ENCODE results near the gene TESMIN. TPM values are rescaled to one million over a fixed set of nuclear protein-coding genes. Genes with fewer than 3 reads are reported as not detected.

TESMIN gene
- total RNA-seq, 6 donors from 2014 or later = 0.76 to 7.3 (median 1.8) TPM

DNA sequence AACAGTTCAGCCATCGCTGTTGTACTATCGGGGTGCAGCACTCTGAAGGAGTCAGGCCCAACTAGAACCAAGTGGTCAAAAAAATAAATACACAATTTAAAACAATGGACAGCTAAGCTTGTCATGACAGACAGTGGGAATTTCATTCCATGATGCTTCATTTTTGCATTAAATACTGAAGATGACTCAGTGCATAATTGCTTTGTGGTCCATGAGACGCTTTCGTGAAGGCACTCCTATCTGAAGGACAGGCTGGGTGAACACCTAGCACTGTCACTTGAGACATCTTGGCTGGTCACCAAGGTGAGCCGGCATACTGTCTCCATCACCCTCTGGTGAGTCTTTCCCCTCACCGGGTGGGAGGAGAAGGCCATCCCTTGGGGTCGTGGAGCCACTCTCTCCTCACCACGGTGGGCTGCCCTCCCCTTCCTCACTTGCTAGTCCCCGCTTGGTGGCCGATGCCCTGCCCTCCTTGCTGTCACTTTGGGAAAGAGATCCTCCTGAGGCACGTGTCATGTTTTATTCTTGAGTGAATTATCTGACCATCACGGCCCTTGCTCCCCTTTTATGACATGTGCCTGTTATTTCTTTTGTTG, 4.9 kb upstream of the TESMIN start:
- ATAC-seq (ENCODE audit: low FRiP score in 2 of 2) (no peak), DNase-seq (no peak)
- Histone ChIP-seq H3K27ac (no peak overlapping the region), H3K36me3 (peaks cover 32 to 66% (median 52%) of the 10 kb centered on the region in 4 donors), H3K4me3 (no peak overlapping the region), H3K27me3 (no peaks in the 10 kb centered on the region), H3K4me1 (peaks cover 6 to 9% (median 7%) of the 10 kb centered on the region in 4 donors), H3K9me3 (no peaks in the 10 kb centered on the region)
- WGBS, 2 donors = 90 to 94% methylated on average over 12 of the region's 12 CpGs
- TF ChIP-seq, protein P1, sequence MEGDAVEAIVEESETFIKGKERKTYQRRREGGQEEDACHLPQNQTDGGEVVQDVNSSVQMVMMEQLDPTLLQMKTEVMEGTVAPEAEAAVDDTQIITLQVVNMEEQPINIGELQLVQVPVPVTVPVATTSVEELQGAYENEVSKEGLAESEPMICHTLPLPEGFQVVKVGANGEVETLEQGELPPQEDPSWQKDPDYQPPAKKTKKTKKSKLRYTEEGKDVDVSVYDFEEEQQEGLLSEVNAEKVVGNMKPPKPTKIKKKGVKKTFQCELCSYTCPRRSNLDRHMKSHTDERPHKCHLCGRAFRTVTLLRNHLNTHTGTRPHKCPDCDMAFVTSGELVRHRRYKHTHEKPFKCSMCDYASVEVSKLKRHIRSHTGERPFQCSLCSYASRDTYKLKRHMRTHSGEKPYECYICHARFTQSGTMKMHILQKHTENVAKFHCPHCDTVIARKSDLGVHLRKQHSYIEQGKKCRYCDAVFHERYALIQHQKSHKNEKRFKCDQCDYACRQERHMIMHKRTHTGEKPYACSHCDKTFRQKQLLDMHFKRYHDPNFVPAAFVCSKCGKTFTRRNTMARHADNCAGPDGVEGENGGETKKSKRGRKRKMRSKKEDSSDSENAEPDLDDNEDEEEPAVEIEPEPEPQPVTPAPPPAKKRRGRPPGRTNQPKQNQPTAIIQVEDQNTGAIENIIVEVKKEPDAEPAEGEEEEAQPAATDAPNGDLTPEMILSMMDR (IDR thresholded peaks at IDR 0.05) = no peak
- no peak for TF ChIP-seq POLR2A (IDR thresholded peaks at IDR 0.05)
- TF ChIP-seq EP300 (IDR thresholded peaks at IDR 0.05) = no peak
- no peak for TF ChIP-seq POLR2AphosphoS5 (IDR thresholded peaks at IDR 0.05)

DNA sequence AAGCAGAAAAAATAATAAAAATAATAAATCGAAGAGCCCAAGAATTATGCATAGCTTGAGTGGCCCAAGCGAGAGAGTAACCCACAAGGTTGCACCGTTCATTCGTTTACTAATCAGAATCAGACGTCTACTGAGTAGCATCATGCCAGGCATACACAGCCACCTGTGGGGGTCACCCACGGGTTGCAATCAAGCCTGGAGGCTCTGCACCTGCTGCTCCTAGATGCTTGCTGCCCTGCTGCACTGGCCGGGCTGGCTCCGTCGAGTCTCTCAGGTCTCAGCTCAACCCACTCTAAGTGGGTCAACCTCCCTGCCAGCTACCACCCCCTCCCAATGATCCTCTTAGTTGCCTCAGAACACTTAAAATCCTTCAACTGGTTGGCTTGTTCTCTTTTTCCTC, 2.0 kb upstream of the TESMIN start:
- 82 to 93% methylated on average over 6 to 9 of the region's 9 CpGs for WGBS, 2 donors

DNA sequence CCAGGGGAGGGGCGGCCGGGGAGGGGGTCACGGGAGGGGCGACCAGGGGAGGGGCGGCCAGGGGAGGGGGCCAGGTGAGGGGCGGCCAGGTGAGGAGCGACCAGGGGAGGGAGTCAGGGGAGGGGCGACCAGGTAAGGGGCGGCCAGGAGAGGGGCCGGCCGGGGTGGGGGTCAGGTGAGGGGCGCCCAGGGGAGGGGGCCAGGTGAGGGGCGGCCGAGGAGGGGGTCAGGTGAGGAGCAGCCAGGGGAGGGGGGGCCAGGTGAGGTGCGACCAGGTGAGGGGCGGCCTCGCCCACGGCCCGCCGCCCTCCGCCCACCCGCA, 355 bp downstream of the TESMIN start:
- H3K9me3 ChIP-seq = no peaks in the 10 kb centered on the region
- no peak for TF ChIP-seq EP300 (IDR thresholded peaks at IDR 0.05)
- TF ChIP-seq, protein P1 (IDR thresholded peaks at IDR 0.05) = no peak
- TF ChIP-seq POLR2A (IDR thresholded peaks at IDR 0.05) = no peak
- TF ChIP-seq POLR2AphosphoS5 (IDR thresholded peaks at IDR 0.05) = no peak
- peak in 1 of 2 donors; percentile 68 for DNase-seq
- H3K27me3 ChIP-seq = no peaks in the 10 kb centered on the region
- peaks cover 7 to 22% (median 13%) of the 10 kb centered on the region in 4 donors for H3K4me1 ChIP-seq
- 5 to 13% methylated on average over 3 to 8 of the region's 22 CpGs for WGBS, 2 donors
- no peak for ATAC-seq (ENCODE audit: low FRiP score in 2 of 2)
- H3K4me3 ChIP-seq = peak overlapping the region in 3 of 4 donors; percentile 55 to 62 (median 57)
- H3K27ac ChIP-seq = peak overlapping the region in 3 of 4 donors; percentile 30 to 87 (median 39)
- H3K36me3 ChIP-seq = peaks cover 0 to 13% (median 2%) of the 10 kb centered on the region in 4 donors

More for the DNA sequence above, 2.0 kb upstream of the TESMIN start:
- peaks cover 12 to 36% (median 25%) of the 10 kb centered on the region in 4 donors for H3K36me3 ChIP-seq
- H3K4me1 ChIP-seq = peaks cover 7 to 22% (median 13%) of the 10 kb centered on the region in 4 donors
- no peaks in the 10 kb centered on the region for H3K9me3 ChIP-seq
- ATAC-seq (ENCODE audit: low FRiP score in 2 of 2) (no peak), DNase-seq (peak in 1 of 2 donors; percentile 48)
- no peak overlapping the region for H3K27ac ChIP-seq
- H3K27me3 ChIP-seq = no peaks in the 10 kb centered on the region
- TF ChIP-seq POLR2A (IDR thresholded peaks at IDR 0.05) (no peak), EP300 (IDR thresholded peaks at IDR 0.05) (no peak), POLR2AphosphoS5 (IDR thresholded peaks at IDR 0.05) (no peak)
- TF ChIP-seq, protein P1 (IDR thresholded peaks at IDR 0.05) = no peak
- H3K4me3 ChIP-seq = no peak overlapping the region

DNA sequence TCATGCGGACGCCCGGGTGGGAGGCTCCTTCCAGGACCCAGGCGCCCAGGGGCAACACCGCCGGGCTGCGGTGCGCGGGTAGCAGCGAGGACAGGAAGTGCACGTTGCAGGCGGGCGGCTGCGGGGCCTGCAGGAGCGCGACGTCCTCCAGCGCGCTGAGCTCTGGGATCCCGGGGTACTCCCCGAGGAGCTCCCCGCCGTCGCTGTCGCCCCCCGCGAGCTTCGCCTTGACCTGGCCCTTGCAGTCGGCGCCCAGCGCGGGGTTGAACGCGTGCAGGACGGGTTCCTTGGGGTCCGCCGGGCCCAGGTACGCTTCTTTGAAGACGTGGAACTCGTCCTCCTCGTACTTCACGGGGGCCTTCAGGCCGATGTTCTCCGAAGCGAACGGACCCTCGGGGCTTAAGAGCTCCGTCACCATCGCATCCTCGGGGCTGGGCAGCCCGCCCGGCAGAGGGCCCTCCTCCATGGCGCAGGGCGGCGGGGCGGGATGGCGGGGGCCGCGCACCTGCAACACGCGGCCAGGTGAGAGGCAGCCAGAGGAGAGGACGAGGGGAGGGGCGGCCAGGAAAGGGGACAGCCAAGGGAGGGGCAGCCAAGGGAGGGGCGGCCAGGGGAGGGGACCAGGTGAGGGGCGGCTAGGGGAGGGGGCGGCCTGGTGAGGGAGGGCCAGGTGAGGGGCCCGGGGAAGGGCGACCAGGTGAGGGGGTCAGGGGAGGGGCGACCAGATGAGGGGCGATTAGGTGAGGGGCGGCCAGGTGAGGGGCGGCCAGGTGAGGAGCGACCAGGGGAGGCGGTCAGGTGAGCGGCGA, 921 bp downstream of the TESMIN start:
- DNase-seq (peak; percentile 30 to 88), ATAC-seq (ENCODE audit: low FRiP score in 2 of 2) (peak in 1 of 2 donors; percentile 7)
- WGBS, 2 donors = 62 to 69% methylated on average over 24 to 59 of the region's 76 CpGs
- H3K36me3 ChIP-seq = peaks cover 0 to 10% (median 2%) of the 10 kb centered on the region in 4 donors
- no peaks in the 10 kb centered on the region for H3K9me3 ChIP-seq
- H3K27me3 ChIP-seq = no peaks in the 10 kb centered on the region
- H3K4me3 ChIP-seq = peak overlapping the region in 3 of 4 donors; percentile 55 to 62 (median 57)
- peaks cover 7 to 22% (median 13%) of the 10 kb centered on the region in 4 donors for H3K4me1 ChIP-seq
- TF ChIP-seq POLR2A (IDR thresholded peaks at IDR 0.05) = no peak
- no peak for TF ChIP-seq POLR2AphosphoS5 (IDR thresholded peaks at IDR 0.05)
- TF ChIP-seq, protein P1 (IDR thresholded peaks at IDR 0.05) = no peak
- no peak for TF ChIP-seq EP300 (IDR thresholded peaks at IDR 0.05)
- H3K27ac ChIP-seq = peak overlapping the region in 2 of 4 donors; percentile 39 to 87

Data from upper lobe of left lung (tissue), 6 donors.